Measurements from ENCODE around the gene SMNDC1.

- TF ChIP-seq CTCF (IDR thresholded peaks at IDR 0.05; ENCODE audit: low read depth, low read length, poor library complexity, severe bottlenecking) (no peak), EZH2phosphoT487 (IDR thresholded peaks at IDR 0.05; ENCODE audit: borderline replicate concordance, low read length) (no peak)
These were observed 30.8 kb upstream of the SMNDC1 start for GRCh38 chr10:110335314-110336064.
